HG02970 (cell line): Measurements from ENCODE around the gene INO80E.
"Not testable (repeated sequence)": the region's sequence is repeated elsewhere in the genome, so short reads cannot be mapped to it uniquely, and the experiment has no call there.

Experiments used
- ATAC-seq: cut with Tn5 transposase; IDR thresholded peaks from one replicate; pipeline ENCODE4 v1.9.1; 2021; ENCODE audit warnings: mild to moderate bottlenecking, moderate library complexity, moderate number of reproducible peaks; ENCODE audit not compliant: unreplicated experiment, low FRiP score

The INO80E gene, protein sequence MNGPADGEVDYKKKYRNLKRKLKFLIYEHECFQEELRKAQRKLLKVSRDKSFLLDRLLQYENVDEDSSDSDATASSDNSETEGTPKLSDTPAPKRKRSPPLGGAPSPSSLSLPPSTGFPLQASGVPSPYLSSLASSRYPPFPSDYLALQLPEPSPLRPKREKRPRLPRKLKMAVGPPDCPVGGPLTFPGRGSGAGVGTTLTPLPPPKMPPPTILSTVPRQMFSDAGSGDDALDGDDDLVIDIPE

DNA sequence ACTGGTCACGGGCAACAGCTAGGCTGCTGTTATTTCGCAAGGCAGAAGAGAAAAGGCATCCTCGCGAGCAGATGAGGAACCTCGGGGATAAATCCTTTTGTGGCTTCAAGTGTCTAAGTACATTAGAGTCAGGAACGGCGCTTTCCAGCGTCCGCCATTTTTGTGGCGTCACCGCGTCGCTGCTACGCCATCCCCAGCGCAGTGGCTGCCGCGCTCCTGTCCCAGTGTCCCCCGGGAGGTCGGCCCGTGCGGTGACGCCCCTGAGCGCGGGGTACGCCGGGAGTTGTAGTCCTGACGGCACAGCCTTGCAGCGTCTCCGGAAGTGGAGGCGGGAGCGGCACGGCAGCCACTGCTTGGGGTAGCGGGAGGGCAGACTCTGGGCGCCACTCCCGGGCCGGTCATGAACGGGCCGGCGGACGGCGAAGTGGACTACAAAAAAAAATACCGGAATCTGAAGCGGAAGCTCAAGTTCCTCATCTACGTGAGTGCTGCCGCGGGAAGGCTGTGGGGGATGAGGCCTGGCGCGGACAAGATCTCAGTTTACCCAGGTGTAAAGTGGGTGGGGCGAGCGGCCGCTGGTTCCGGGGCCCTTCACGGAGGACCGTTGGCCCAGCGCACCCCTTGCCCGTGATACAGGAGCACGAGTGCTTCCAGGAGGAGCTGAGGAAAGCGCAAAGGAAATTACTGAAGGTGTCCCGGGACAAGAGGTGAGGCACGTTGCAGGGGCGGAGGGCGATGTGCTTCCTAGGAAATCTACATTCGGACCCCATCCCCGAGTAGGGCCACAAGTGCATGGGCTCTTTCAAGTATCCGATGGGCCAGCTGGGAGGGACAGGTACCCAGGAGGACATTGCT is at the start of gene INO80E:
Gene INO80E (plus strand): TSS at position 331 of the 855 bp plus-strand sequence. CDS start 70 bp downstream, at position 401.
- peak; percentile 93 for ATAC-seq

DNA sequence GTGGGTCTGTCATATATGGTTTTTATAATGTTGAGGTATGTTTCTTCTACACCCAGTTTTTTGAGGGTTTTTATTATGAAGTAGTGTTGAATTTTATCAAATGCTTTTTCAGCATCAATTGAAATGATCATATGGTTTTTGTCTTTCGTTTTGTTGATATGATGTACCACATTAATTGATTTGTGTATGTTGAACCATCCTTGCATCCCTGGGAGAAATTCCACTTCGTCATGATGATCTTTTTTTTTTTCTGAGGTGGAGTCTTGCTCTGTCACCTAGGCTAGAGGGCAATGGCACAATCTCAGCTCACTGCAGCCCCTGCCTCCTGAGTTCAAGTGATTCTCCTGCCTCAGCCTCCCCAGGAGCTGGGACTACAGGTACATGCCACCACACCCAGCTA is 48.1 kb upstream of the INO80E start:
- ATAC-seq = no peak

DNA sequence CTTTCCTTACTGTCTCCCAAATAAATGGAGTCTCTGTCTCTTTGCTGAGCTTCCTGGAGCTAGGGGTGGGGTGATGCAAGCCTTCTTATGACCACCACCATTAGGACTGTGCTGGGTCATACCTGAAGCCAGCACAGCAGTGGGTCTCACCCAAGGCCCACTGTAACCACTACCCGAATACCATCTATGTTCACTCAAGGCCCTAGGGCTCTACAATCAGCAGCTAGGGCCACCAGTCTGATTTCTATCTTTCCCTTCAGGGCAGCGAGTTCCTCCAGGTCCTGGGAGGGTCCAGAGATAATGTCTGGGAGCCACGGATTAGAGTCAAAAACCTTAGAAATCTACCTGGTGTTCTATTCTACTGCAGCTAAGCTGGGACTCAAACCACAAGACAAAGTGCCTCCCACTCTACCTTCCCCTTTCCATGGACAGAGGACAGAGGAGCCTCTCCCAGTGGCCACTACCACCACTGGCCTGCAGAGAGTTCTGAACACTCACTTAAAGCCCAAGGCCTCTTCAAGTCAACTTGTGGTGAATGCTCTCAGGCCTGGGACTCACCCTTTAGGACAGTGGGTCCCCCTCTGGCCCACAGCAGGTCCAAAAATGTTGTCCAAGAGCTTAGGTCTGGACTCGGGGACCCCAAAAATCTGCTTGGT is 45.1 kb upstream of the INO80E start:
- ATAC-seq = no peak

- no peak for ATAC-seq
Measured at GRCh38 chr16:29951625-29952365, 44.2 kb upstream of the INO80E start.

DNA sequence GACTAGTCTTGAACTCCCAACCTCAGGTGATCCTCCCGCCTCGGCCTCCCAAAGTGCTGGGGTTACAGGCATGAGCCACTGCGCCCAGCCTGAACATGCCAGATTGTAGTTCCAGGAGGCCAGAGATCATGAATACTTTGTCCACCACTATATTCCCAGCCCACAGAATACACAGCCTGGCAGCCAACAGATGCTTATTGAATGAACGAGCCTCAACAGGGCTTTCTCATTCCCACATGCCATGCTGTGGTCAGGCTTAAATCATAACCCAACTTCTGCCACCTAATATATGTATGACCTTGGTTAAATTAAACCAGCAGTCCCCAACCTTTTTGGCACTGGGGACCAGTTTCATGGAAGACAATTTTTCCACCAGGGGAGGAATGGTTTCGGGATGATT is 37.3 kb upstream of the INO80E start:
- ATAC-seq = no peak

DNA sequence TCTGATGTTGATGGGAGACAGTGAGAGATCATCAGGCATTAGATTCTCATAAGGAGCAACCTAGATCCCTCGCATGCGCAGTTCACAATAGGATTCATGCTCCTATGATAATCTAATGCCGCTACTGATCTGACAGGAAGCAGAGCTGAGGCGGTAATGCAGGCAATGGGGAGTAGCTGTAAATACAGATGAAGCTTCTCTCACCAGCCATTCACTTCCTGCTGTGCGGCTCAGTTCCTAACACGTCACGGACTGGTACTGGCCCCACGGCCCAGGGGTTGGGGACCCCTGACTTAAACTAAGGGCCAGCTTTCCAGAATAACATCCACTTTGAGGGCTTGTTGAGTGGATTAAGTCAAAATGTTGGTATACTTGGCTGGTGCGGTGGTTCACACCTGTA is 36.7 kb upstream of the INO80E start:
- no peak for ATAC-seq

DNA sequence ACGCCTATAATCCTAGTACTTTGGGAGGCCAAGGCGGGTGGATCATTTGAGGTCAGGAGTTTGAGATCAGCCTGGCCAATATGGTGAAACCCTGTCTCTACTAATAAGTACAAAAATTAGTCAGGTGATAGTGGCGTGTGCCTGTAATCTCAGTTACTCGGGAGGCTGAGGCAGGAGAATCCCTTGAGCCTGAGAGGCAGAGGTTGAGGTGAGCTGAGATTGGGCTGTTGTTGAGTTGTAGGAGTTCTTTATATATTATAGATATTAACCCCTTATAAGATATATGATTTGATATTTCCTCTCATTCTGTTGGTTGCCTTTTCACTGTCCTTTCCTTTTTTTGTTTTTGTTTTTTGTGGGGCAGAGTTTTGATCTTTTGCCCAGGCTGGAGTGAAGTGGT is 36.2 kb upstream of the INO80E start:
- not testable (repeated sequence) for ATAC-seq

DNA sequence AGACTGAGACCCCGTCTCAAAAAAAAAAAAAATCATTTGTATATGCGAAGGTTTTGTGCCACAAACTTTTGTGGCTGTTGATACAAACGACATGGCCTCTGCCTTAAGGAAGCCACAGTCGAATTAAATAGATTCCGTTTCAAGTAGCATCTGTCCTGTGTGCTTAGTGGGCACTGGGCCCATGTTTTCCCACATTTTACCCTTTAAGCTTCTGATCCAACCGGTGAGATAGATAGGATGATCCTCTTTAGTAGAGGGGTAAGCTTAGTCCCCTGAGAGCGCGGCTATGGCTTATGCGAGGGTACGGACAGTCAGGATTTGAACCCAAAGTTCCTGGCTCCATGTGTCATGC is 34.9 kb upstream of the INO80E start:
- no peak for ATAC-seq

DNA sequence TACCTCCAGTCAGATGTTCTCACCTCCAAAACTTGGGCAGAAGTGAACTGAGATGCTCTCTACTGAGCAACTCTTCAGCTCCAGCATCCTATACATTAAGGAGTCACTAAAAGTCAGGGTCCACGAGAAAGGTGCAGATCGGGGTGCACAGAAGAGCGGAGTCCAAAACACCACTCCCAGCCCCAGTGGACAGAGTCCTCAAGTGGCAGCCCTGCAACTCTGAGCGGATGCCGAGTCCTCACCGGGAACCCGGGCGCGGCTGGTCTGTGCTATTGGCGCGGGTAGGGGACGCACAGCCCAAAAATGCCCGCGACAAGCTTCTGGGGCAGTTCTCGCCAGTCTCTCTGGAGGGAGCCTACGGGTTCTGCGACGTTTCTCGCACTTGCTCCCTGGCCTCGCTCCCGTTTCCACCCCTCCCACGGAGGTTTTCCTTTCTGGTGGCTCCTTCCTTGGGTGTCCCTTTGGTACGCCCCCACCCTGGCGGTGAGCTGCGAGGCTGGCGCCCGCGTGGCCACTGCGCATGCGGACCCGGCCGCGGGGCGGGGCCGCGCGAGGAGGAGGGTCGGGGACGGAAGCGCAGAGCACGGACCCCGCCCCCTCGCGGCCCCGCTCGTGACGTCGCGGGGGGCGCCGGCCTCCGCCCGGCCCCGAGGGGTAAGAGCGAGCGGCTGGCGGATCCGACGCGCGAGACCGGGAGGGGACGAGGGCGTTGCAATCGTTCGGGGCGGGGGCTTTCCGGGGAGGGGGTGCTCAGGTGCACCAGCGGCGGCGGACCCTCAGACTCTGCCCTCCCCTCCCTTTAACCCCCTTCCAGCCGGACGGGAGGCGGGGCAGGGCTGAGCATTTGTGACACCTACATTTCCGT is 34.3 kb upstream of the INO80E start, which contains the start of gene TMEM219:
Gene TMEM219 (plus strand): TSS at position 601 of the 865 bp plus-strand sequence. CDS start 1,065 bp downstream, outside the sequence.
- peak; percentile 84 for ATAC-seq

DNA sequence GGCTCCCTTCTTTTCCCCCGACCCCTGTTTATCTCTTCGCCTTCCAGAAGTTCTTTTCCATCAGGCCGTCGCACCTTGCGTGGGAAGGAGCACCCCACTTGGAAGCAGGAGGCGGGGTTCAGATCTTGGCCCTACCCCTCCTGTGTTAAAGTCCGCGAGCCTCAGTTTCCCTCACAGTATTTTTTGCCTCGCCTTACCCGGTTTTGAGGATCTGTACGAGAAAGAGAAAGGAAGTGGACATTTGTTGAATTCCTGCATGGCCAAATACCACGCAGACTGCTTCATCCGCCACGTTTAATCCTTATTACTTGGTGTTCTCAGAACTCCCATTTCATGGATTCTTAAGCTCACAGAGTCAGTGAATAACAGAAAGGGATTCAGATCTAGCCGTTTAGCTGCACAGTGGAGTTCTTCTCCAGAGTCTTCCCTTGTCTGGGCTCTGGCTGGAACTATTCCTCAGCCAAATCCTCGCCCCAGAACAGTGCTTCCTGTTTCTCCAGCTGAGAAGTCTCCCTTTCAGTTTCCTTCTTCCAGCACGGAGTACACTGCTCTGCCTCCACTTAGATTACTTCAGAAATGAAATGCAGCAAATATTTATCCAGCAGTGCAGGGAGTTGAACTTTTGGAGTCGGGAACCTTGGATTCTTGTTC is 33.6 kb upstream of the INO80E start:
- no peak for ATAC-seq

DNA sequence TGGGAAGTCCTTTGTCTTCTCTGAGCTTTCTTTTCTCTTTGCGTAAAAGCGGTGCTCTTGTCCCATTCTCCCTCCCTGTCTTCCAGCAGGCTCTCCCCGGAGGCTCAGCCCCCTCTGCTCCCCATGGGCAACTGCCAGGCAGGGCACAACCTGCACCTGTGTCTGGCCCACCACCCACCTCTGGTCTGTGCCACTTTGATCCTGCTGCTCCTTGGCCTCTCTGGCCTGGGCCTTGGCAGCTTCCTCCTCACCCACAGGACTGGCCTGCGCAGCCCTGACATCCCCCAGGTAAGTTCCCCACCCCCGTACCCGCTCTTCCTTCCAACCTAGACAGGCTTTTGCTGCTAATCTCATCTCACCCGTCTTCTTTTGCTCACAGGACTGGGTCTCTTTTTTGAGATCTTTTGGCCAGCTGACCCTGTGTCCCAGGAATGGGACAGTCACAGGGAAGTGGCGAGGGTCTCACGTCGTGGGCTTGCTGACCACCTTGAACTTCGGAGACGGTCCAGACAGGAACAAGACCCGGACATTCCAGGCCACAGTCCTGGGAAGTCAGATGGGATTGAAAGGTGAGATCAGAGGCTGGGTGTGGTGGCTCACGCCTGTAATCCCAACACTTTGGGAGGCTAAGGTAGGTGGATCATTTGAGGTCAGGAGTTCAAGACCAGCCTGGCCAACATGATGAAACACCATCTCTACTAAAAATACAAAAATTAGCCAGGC is 32.9 kb upstream of the INO80E start:
- ATAC-seq = no peak

GRCh38 chr16:29968205-29968604 is 27.8 kb upstream of the INO80E start:
- no peak for ATAC-seq

DNA sequence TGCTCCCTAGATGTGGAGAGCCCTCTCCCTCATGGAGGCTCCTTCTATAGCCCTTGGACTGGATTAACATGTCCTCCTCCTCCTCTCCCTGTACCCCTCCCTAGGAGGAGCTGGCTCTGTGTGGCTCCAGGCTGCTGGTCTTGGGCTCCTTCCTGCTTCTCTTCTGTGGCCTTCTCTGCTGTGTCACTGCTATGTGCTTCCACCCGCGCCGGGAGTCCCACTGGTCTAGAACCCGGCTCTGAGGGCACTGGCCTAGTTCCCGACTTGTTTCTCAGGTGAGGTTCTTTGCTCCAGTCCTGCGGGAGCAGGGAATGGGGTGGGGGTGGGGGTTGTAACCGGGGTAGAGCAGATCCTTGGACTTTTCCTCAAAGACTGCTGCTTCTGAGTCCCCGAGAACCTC is 24.7 kb upstream of the INO80E start:
- ATAC-seq = no peak

GRCh38 chr16:29972500-29972899 is 23.5 kb upstream of the INO80E start:
- no peak for ATAC-seq

- ATAC-seq = no peak
Measured at GRCh38 chr16:29972992-29973383, 23.1 kb upstream of the INO80E start.

DNA sequence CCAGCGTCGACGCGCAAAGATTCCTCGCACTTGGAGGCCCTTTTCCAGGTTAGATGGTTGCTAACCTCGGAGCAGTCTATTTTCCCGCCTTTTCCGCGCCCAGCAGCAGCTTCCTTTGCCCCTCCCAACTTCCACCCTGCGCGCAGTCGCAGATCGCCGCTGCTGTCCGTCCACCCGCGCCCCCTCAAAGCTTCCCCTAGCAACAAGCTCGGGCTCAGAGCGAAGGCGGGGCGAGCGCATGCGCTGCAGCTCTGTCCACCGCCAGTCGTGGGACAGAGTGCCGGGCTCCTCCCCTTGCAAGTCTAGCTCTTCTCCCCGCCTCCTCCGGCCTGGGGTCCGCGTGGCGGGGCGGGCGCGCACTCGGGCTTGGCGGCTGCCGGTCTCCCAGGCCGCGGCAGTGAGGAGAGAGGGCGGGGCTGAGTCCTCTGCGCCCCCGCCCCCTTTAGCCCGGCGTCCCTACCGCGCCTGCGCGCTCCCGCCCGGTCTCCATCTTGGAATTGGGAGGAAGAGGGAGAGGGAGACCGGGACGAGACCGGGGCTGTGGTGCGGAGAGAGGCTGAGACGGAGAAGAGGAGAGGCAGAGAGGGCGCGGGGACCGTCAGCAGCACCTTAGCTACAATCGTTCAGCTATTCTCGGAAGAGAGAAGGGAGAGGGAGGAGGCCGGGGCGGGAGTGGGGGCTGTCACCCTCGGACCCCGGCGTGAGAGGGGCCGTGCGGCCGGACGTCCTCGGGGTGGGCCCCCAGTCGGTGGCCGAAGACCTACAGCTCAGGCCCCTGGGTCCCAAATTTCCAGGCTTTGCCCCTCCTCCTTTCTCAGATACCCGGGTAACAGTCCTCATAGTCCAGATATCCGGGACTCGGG is 22.4 kb upstream of the INO80E start, which contains the start of gene TAOK2:
Gene TAOK2 (plus strand): TSS at position 485 of the 863 bp plus-strand sequence. CDS start 3,905 bp downstream, outside the sequence.
- peak; percentile 97 for ATAC-seq

GRCh38 chr16:29974291-29975133 is 21.5 kb upstream of the INO80E start:
- no peak for ATAC-seq
